Measurements from ENCODE around the gene CILP.
"Not testable (repeated sequence)": the region's sequence is repeated elsewhere in the genome, so short reads cannot be mapped to it uniquely, and the experiment has no call there.

The CILP gene

DNA sequence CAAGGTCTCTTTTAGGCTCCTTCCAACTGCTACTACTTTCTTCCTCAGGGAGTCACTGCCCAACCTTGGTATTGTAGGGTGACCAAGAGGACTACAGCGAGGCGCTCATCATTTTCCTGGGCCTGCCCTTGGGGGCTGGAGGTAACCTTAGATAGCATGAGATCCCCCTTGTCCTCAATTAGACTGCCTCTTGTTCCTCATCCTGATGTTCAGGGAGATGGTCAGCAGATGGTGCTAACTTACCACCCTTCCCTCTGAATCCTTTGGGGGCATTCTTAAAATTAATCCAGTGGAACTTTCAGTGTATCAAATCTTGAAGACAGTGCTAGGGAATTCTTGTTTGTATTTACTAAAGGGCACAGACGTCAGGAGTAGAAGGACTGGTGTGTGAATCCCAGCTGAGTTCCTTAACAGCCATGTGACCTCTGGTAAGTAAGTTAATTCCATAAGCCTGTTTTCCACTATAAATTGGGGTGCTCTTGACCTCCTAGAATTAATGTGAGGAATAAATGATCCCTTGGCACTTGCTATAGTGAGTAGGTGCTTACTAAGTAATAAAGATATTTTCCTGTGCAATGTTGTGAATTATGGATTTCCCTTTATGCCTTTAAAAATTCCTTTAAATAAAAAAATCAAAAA, 22.1 kb downstream of the CILP start:
- no peak for DNase-seq

DNA sequence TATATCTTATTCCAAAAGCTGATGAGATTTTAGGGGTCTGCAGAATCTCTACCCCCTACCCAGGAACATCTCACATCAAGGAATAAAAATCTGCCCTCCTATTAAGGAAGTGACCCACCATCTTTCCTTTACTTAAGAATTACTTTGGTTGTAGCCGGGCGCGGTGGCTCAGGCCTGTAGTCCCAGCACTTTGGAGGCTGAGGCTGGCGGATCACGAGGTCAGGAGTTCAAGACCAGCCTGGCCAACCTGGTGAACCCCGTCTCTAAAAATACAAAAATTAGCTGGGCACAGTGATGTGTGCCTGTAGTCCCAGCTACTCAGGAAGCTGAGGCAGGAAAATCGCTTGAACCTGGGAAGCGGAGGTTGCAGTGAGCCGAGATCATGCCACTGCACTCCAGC, 22.8 kb downstream of the CILP start:
- not testable (repeated sequence) for DNase-seq

GRCh38 chr15:65184868-65185717, 26.2 kb downstream of the CILP start, which contains the start of gene CLPX:
TSS of gene CLPX (minus strand) at chr15:65185342. CDS start at chr15:65185153, 189 bp downstream.
- peak; percentile 86 to 95 (median 92) for DNase-seq

DNA sequence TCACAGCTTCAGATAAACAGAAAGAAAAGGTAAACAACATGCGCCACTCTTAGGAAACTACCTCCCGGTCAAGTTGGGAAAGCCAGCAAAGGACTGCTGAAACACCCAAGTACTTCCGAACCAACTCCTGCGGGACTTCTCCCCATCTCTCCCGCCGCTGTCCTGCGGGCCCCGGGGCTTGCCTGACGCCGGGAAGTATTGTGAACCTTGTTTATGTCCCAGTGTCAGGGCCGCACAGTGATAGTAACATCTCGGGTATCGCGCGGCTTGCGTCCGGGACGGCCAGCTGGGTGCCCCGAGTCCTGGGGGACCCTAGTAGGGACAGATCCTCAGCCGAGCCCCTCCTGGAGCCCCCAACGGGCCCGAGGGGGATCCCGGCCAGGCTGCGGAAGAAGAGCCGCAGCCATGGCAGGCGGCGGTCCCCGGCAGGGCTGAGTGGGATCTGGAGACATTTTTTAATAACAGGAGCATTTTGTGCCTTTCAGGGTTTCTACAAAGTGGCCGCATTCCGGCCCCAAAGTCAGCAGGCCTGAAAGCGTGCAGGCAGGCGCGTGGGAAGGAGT, 26.9 kb downstream of the CILP start:
- DNase-seq: peak in 4 of 6 experiments; percentile 22 to 54 (median 35)

DNA sequence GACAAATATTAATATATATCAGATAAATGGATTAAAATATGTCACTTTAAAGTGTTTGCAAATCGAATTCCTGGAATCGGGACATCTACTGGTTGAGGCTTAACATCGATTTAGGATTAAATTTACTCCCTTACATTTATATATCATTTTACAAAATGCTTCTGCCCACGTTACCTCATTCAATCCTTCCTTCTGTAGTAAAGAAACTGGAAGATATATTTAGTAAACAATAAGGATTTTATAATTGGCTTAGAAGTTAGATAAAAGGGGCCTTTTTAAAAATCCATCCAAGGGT, 27.5 kb downstream of the CILP start:
- no peak for DNase-seq

- DNase-seq: no peak
These were observed 28.7 kb downstream of the CILP start for GRCh38 chr15:65182538-65182937.

DNA sequence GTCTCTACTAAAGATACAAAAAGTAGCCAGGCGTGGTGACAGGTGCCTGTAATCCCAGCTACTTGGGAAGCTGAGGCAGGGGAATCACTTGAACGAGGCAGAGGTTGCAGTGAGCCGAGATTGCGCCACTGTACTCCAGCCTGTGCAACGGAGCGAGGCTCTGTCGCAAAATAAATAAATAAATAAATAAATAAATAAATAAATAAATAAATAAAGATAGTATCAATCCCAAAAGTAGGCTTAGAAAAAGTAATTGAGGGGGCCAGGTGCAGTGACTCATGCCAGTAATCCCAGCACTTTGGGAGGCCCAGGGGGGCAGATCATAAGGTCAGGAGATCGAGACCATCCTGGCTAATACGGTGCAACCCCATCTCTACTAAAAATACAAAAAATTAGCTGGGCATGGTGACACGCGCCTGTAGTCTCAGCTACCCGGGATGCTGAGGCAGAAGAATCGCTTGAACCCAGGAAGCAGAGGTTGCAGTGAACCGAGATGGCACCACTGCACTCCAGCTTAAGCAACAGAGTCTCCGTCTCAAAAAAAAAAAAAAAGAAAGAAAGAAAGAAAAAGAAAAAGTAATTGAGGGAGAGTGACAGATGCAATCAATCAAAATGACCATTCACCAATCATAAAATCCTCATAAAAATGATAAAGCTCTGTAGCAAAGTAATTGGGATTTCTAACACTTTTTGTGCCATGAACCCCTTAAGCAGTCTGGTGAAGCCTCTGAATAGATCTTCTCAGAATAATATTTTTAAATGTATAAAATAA, 29.5 kb downstream of the CILP start:
- DNase-seq: not testable (repeated sequence)

DNA sequence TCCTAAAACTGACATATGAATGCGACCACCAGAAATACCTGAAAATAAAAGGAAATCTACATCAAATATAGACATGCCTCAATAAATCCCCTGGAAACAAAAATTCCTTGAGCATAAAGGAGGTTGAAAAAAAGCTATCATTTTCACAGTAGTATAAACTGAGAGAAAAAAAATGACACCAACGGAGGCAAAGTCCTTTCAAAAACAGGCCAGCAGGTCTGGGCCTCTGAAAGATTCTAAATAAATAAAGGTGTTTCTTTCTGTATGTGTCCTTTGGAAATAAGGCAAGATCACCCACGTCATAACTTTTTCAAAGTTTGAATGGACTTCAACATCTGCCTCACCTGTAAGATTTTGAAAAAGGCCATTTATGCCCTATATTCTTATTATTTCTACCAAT, 31.1 kb downstream of the CILP start:
- DNase-seq: no peak

DNA sequence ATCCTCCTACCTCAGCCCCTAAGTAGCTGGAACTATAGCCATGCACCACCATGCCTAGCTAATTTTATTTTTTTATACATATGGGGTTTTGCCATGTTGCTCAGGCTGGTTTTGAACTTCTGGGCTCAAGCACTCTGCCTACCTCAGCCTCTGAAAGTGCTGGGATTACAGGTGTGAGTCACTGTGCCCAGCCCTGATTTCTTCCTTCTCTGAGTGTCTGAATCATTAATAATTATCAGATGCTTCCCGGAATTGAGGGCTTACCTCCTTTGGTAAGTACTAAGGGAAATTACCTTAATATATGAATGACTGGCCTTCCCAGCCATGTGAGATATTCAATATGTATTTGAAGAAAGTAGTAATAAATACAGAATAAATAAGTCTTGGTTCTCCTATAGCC, 33.4 kb downstream of the CILP start:
- DNase-seq: no peak

DNA sequence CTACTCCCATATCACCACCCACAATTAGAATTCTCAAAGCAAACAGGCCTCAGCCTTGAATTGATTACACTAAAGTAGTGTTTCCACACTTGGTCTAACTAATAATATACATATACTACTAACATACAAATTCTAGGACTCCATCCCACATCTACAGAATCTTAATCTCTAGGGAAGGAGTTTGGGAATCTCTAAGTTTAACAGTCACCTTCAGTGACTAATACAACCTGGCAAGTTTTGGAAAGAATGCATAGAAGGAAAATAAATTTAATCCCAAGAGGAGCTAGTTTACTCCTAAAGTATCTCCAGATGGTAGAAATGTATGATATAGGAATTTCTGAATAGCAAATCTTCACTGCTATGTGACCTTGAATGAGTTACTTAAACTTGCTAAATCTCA, 35.2 kb downstream of the CILP start:
- DNase-seq: no peak

DNA sequence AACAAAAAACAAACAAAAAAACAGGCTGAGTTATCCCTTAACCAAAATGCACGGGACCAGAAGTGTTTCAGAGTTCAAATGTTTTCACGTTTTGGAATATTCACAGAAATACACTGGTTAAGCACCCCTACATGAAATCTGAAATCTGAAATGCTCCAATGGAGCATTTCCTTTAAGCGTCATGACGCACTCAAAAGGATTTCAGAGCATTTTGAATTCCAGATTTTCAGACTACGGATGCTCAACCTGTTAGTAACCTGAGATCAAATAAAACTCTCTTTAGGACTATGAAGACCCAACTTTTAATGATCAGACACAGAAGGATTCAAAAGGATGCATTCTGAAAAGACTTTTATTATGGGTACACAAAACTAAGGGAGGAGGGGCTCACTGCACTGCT, 35.8 kb downstream of the CILP start:
- no peak for DNase-seq

DNA sequence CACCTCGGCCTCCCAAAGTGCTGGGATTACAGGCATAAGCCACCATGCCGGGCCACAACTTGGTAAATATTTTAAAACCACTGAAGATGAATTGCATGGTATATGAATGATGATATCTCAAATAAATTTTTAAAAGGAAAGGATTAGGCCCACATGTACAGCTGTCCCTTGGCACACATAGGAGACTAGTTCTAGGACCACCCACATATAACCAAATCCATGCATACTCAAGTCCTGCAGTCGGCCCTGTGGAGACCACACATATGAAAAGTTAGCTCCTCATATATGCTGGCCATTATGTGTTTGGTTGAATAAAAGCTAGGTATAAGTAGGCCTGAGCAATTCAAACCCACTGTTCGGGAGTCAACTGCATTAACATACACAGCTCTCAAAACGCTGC, 36.8 kb downstream of the CILP start:
- DNase-seq: no peak

DNA sequence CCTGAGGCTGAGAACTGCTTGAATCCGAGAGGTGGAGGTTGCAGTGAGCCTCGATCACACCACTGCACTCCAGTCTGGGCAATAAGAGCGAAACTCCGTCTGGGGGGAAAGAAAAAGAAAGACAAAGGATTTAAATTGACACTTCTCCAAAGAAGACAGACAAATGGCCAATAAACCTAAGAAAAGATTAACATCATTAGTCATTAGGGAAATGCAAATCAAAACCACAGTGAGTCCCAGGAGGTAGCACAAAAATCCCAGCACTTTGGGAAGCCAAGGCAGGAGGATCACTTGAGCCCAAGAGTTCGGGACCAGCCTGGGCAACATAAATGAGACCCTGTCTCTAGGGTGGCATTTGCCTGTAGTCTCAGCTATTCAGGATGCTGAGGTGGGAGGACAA, 38.7 kb downstream of the CILP start:
- no peak for DNase-seq

- DNase-seq: no peak
These were observed 39.8 kb downstream of the CILP start for GRCh38 chr15:65171428-65171827.

- no peak for DNase-seq
These were observed 45.4 kb downstream of the CILP start for GRCh38 chr15:65165875-65166274.

- no peak for DNase-seq
These were observed 47.1 kb downstream of the CILP start for GRCh38 chr15:65164139-65164538.

DNA sequence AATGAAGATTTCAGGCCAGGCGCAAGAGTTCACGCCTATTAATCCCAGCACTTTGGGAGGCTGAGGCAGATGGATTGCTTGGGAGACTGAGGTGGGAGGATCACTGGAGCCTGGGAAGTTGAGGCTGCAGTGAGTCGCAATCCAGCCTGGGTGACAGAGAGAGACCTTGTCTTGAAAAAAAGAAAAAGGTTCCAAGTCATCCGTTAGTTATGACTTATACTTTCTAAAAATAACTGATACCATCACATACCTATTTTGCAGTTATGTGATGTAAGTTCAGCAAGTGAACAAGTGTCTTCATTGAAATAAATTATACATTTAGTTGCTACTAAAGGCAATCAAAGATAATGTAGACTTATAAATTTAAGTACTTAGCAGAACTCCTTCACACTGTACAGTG, 48.2 kb downstream of the CILP start:
- no peak for DNase-seq

GRCh38 chr15:65156692-65157091, 54.6 kb downstream of the CILP start:
- no peak for DNase-seq

DNA sequence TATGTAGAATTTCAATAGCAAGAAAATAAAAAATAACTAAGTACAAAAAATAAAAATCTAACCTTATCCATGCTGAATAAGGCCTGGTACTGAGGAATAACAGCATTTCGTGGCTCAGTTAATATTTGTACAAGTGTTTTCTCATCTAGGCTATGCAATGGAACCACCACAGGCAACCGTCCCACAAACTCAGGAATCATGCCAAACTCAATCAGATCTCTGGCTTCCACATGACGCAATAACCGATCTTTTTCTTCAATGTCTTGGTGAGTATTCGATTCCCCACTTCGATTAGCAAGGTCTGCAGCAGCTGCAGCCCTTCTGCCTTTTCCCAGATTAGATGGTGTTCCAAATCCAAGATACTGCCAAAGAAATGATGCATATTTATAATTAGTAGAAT, 56.6 kb downstream of the CILP start:
- DNase-seq: no peak

GRCh38 chr15:65147902-65148301, 63.4 kb downstream of the CILP start:
- DNase-seq: no peak

DNA sequence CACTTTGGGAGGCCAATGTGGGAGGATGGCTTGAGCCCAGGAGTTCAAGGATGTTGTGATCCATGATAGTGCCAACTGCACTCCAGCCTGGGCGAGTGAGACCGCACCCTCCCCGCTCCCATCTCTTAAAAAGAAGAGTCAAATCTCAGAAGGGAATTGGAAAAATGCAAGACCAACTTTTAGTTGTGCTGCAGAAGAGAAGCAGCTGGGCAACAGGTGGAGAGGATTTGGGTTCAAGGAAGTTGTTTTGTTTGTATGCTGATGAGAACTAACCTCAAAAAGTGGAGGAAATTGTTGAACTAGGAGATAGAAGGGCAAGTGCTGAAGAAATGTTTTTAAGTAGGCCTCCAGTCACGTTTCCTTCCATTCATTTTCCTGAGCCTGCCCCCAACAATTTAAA, 64.8 kb downstream of the CILP start:
- DNase-seq: no peak
